Large intestine (tissue), 3 donors: ENCODE measurements around the gene UNC119. TPM values are rescaled to one million over a fixed set of nuclear protein-coding genes. Genes with fewer than 3 reads are reported as not detected.

Experiments used
- DNase-seq, 2 donors: peaks; one replicate each; pipeline versions ENCODE4 v3.0.0 to v3.0.0-alpha.2; 2013
- H3K27ac ChIP-seq: one replicate; pipeline ENCODE4 v1.5.1; 2013; ENCODE audit warnings: low read length
- H3K27me3 ChIP-seq: 2 replicates; pipeline ENCODE4 v1.6.1; 2013; ENCODE audit warnings: low read length; ENCODE audit not compliant: control insufficient read depth, insufficient read depth
- H3K36me3 ChIP-seq: 2 replicates; pipeline ENCODE4 v1.6.1; 2013; ENCODE audit warnings: low read length; ENCODE audit not compliant: control insufficient read depth, insufficient read depth
- H3K4me1 ChIP-seq: one replicate; pipeline ENCODE4 v1.6.1; 2013; ENCODE audit warnings: low read length; ENCODE audit not compliant: control insufficient read depth, insufficient read depth
- H3K4me3 ChIP-seq: one replicate; pipeline ENCODE4 v1.5.1; 2013; ENCODE audit warnings: low read length
- H3K9me3 ChIP-seq: one replicate; pipeline ENCODE4 v1.6.1; 2013; ENCODE audit warnings: mild to moderate bottlenecking, low read depth, low read length, moderate library complexity; ENCODE audit not compliant: control insufficient read depth
- WGBS: methylation state at CpG from one replicate; pipeline ENCODE4 v1.1.5; 2013; ENCODE audit warnings: low lambda C conversion rate; ENCODE audit not compliant: insufficient coverage; 5-methylcytosine and 5-hydroxymethylcytosine counted together
- polyA plus RNA-seq: library from polyadenylated mRNA; unstranded; fragments of 120-200 nt; gene quantifications from one replicate; pipeline ENCODE4 v1.2.1, GENCODE V29; 2013

The UNC119 gene
- polyA plus RNA-seq, 1 donor = 48.9 TPM

- Histone ChIP-seq H3K27me3 (no peaks in the 10 kb centered on the region), H3K4me3 (peak overlapping the region; percentile 27), H3K27ac (peak overlapping the region; percentile 76), H3K4me1 (peaks cover 57% of the 10 kb centered on the region), H3K36me3 (peaks cover 42% of the 10 kb centered on the region), H3K9me3 (no peaks in the 10 kb centered on the region)
- peak in 1 of 2 donors; percentile 50 for DNase-seq
- 80% methylated on average over 1 of the region's 5 CpGs for WGBS
Measured at GRCh38 chr17:28553000-28553505, 629 bp upstream of the UNC119 start.

GRCh38 chr17:28551421-28552175 lies 826 bp downstream of the UNC119 start:
- Histone ChIP-seq H3K4me1 (peaks cover 69% of the 10 kb centered on the region), H3K27me3 (no peaks in the 10 kb centered on the region), H3K4me3 (peak overlapping the region; percentile 67), H3K36me3 (peaks cover 37% of the 10 kb centered on the region), H3K9me3 (no peaks in the 10 kb centered on the region), H3K27ac (peak overlapping the region; percentile 30)
- DNase-seq = peak in 1 of 2 donors; percentile 56
- WGBS = no CpG with 5 or more reads among the region's 10 CpGs

DNA sequence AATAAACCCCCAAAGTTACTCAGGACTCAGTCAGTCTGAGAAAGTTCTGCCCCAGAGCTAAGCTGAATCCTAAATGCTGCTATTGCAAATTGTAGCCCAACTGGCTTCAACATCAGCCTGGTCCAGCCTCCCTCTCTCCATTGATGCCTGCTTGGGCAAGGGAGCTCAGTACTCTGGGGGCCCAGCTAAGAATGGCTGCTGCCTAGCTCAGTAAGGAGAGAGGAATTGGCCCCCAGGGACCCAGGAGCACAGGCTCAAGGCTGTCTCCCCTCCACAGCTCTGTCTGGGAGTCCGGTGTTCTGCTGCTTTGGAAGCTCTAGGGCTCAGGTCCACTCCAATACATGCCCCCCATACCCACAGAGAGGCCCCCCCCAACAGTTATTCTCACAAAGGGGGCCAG lies 1.6 kb downstream of the UNC119 start:
- no peak for DNase-seq
- H3K9me3 ChIP-seq = no peaks in the 10 kb centered on the region
- H3K4me3 ChIP-seq = no peak overlapping the region
- peaks cover 36% of the 10 kb centered on the region for H3K36me3 ChIP-seq
- H3K27ac ChIP-seq = no peak overlapping the region
- WGBS = no CpG with 5 or more reads among the region's 1 CpG
- peaks cover 71% of the 10 kb centered on the region for H3K4me1 ChIP-seq
- no peaks in the 10 kb centered on the region for H3K27me3 ChIP-seq

DNA sequence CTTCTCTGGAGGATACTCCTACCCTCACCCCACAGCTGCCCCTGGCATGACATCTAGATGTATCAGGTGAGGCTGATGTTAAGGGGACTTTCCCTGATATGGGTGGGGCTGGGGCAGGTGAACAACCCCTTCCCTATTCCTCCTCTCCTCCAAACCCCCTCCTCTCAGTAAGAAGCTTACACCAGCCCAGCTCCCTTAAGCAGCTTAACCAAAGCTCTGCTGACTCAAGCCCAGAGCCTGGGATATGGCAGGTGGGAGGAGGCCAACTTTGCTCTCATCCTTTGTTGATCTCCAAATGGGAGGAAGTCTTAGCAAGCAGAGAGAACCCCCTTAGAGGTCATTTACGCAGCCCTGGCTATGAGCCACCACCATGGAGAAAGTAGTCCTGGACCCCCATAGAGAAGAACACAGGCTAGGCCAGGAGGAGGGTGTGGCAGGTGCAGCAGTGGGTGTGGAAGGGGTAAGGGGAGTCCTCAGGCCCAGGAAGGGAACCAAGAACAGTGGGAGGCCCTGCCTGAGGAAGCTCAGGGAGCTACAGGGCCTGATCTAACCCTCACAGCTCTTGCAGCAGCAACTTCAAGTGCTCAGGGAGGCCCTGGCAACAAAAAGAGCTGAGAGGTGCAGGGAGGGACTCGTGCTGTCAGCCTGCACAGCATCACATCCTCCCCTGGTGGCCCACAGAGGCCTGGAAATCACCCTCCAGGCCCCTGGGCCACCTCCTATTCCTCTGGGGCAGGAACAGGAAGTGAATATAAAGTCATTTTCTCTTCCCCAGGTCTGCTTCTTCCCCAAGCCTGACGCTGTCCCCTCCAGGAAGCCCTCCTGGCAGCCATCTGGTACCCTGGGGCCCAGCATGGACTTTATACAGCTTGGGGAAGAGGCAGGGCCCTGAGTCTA lies 2.9 kb downstream of the UNC119 start:
- no CpG with 5 or more reads among the region's 3 CpGs for WGBS
- Histone ChIP-seq H3K9me3 (no peaks in the 10 kb centered on the region), H3K36me3 (peaks cover 26% of the 10 kb centered on the region), H3K4me3 (no peak overlapping the region), H3K27me3 (no peaks in the 10 kb centered on the region), H3K27ac (no peak overlapping the region), H3K4me1 (peaks cover 69% of the 10 kb centered on the region)
- peak in 1 of 2 donors; percentile 27 for DNase-seq

GRCh38 chr17:28548417-28549130 lies 3.9 kb downstream of the UNC119 start:
- WGBS = no CpG with 5 or more reads among the region's 6 CpGs
- H3K36me3 ChIP-seq = peaks cover 18% of the 10 kb centered on the region
- no peaks in the 10 kb centered on the region for H3K27me3 ChIP-seq
- no peak for DNase-seq
- H3K9me3 ChIP-seq = no peaks in the 10 kb centered on the region
- H3K27ac ChIP-seq = no peak overlapping the region
- H3K4me1 ChIP-seq = peaks cover 60% of the 10 kb centered on the region
- H3K4me3 ChIP-seq = no peak overlapping the region

GRCh38 chr17:28547623-28548416 lies 4.6 kb downstream of the UNC119 start:
- peak; percentile 40 to 43 for DNase-seq
- Histone ChIP-seq H3K36me3 (peaks cover 18% of the 10 kb centered on the region), H3K27me3 (no peaks in the 10 kb centered on the region), H3K4me1 (peaks cover 52% of the 10 kb centered on the region), H3K27ac (peak overlapping the region; percentile 41), H3K9me3 (no peaks in the 10 kb centered on the region), H3K4me3 (no peak overlapping the region)
- WGBS = no CpG with 5 or more reads among the region's 26 CpGs

GRCh38 chr17:28547096-28547622 lies 5.3 kb downstream of the UNC119 start:
- H3K4me3 ChIP-seq = no peak overlapping the region
- H3K36me3 ChIP-seq = peaks cover 18% of the 10 kb centered on the region
- H3K9me3 ChIP-seq = no peaks in the 10 kb centered on the region
- WGBS = no CpG with 5 or more reads among the region's 14 CpGs
- H3K27ac ChIP-seq = peak overlapping the region; percentile 41
- no peaks in the 10 kb centered on the region for H3K27me3 ChIP-seq
- DNase-seq = no peak
- H3K4me1 ChIP-seq = peaks cover 50% of the 10 kb centered on the region

DNA sequence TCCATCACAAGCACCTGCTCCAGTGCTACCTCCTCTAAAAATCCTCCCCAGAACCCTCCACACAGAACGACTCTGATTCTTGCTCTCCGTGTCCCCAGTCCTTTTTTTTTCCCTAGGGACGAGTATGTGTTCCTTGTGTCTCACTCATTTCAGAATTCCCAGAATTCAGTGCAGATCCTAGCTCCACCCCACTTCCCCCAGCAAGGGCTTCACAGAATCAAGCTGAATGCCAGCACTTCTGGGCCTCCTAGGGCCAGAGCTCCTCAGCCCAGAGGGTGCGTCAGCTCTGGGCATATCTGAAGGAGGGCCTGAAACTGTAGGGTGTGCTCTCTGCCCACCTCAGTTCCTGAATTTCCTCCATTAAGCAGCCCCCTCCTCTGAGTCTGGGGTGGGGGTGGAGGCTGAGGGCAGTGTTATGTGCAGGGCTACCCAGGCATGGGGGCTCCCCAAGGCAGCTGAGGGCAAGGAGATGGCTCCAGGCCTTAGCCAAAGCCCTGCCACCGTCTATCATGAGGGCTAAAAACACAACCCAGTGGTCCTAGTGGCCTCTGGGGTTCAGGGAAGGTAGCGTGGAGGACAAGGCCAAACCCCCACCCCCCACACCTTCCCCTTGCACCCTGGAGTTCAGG lies 6.5 kb downstream of the UNC119 start:
- no peak for DNase-seq
- WGBS = no CpG with 5 or more reads among the region's 6 CpGs

GRCh38 chr17:28545141-28545503 lies 7.3 kb downstream of the UNC119 start:
- H3K27me3 ChIP-seq = no peaks in the 10 kb centered on the region
- no CpG with 5 or more reads among the region's 2 CpGs for WGBS

More for the DNA sequence above, 6.5 kb downstream of the UNC119 start:
- Histone ChIP-seq H3K36me3 (peaks cover 18% of the 10 kb centered on the region), H3K4me3 (no peak overlapping the region), H3K27ac (no peak overlapping the region), H3K27me3 (no peaks in the 10 kb centered on the region), H3K4me1 (peaks cover 40% of the 10 kb centered on the region), H3K9me3 (no peaks in the 10 kb centered on the region)

More at GRCh38 chr17:28545141-28545503, 7.3 kb downstream of the UNC119 start:
- Histone ChIP-seq H3K4me3 (no peak overlapping the region), H3K9me3 (no peaks in the 10 kb centered on the region), H3K36me3 (peaks cover 18% of the 10 kb centered on the region), H3K4me1 (peaks cover 33% of the 10 kb centered on the region), H3K27ac (no peak overlapping the region)
- no peak for DNase-seq
